Measurements from ENCODE around the gene SLC13A3.

DNA sequence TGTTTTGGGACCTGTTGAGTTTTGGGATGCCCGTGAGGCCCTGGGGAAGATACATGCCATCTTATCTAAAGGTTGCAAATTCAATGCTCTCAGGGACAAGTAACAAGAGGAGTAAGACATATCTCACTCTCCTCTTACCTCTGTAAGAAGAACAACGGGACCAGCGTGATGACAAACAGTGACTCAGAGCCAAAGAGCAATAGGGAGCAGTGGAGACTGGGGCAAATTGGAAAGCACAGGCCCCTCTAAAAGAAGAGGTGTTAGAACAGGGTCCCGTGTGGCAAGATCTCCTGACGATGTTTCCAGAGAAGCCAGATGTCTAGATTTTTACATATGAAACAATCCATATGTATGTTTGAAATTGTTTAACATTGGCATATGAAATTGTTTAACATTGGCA is 26.3 kb upstream of the SLC13A3 start:
- TF ChIP-seq CTCF (IDR thresholded peaks at IDR 0.05): no peak
- no peak for TF ChIP-seq RAD21 (conservative IDR thresholded peaks at IDR 0.05 in 1 of 2, IDR thresholded peaks at IDR 0.05 in 1 of 2)
- TF ChIP-seq, protein P1, sequence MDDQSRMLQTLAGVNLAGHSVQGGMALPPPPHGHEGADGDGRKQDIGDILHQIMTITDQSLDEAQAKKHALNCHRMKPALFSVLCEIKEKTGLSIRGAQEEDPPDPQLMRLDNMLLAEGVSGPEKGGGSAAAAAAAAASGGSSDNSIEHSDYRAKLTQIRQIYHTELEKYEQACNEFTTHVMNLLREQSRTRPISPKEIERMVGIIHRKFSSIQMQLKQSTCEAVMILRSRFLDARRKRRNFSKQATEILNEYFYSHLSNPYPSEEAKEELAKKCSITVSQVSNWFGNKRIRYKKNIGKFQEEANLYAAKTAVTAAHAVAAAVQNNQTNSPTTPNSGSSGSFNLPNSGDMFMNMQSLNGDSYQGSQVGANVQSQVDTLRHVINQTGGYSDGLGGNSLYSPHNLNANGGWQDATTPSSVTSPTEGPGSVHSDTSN (IDR thresholded peaks at IDR 0.05): no peak
- TF ChIP-seq MAFK (IDR thresholded peaks at IDR 0.05; ENCODE audit: partially characterized antibody): no peak
